Measurements from ENCODE around the gene ATP5F1E. TPM values are rescaled to one million over a fixed set of nuclear protein-coding genes. Genes with fewer than 3 reads are reported as not detected.
A peak's percentile ranks its signal among the peaks of the same experiment; 100 is the strongest.

Gene ATP5F1E
- total RNA-seq, 6 experiments from 2014 or later = 75.0 to 91.4 (median 84.4) TPM

DNA sequence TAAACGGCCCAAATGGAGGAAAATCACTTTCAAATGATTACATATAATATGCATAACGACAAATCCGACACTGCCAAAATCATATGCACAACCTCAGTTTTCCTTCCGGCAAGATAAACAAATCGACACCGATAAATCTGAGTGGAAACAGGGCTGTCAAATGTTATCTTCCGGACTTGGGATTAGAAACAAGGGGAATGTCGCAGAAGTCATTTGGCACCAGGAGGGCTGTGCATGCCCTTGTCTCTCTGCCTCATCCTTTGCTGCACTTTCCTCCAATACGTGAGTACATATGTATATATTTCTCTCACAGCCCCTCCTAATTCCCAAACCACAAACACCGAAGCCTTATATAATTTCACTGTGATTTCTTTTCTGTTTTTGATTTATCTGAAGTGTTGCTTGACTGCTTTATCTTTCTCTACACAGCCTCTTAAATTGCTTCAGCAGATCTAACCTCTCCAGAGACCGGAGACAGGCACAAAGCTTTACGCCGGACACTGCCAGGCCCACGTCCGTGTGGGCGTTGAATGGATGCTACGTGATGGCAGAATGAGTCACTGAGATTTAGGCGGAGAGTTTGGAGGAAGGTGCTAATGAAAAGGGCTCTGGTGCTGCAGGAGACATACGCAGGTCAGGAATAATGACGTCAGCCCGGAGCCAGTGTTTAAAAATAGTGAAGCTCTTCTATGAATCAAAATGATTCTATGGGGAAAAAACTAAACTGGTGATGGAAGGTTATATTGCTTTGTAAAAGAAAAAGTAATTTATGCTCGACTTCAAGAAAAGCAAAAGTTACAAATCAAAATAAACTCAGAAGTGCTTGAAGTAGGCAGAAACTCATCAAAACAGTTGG is 31.5 kb upstream of the ATP5F1E start:
- Mint-ChIP-seq H3K27me3 (ENCODE audit: insufficient read depth) (peaks cover 9% of the 10 kb centered on the region), H3K9me3 (no peaks in the 10 kb centered on the region), H3K36me3 (ENCODE audit: low read depth) (no peaks in the 10 kb centered on the region), H3K4me3 (peak overlapping the region; percentile 76), H3K27ac (peak overlapping the region; percentile 62), H3K4me1 (ENCODE audit: low read depth) (peaks cover 18% of the 10 kb centered on the region)
- TF ChIP-seq, protein P1, sequence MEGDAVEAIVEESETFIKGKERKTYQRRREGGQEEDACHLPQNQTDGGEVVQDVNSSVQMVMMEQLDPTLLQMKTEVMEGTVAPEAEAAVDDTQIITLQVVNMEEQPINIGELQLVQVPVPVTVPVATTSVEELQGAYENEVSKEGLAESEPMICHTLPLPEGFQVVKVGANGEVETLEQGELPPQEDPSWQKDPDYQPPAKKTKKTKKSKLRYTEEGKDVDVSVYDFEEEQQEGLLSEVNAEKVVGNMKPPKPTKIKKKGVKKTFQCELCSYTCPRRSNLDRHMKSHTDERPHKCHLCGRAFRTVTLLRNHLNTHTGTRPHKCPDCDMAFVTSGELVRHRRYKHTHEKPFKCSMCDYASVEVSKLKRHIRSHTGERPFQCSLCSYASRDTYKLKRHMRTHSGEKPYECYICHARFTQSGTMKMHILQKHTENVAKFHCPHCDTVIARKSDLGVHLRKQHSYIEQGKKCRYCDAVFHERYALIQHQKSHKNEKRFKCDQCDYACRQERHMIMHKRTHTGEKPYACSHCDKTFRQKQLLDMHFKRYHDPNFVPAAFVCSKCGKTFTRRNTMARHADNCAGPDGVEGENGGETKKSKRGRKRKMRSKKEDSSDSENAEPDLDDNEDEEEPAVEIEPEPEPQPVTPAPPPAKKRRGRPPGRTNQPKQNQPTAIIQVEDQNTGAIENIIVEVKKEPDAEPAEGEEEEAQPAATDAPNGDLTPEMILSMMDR (IDR thresholded peaks at IDR 0.05) = no peak
- peak; percentile 53 for DNase-seq

GRCh38 chr20:59062081-59062480 is 29.9 kb upstream of the ATP5F1E start:
- Mint-ChIP-seq H3K4me3 (no peak overlapping the region), H3K36me3 (ENCODE audit: low read depth) (no peaks in the 10 kb centered on the region), H3K9me3 (no peaks in the 10 kb centered on the region), H3K4me1 (ENCODE audit: low read depth) (peaks cover 18% of the 10 kb centered on the region), H3K27me3 (ENCODE audit: insufficient read depth) (peaks cover 9% of the 10 kb centered on the region), H3K27ac (no peak overlapping the region)
- no peak for DNase-seq
- TF ChIP-seq, protein P1 (IDR thresholded peaks at IDR 0.05) = no peak

GRCh38 chr20:59055302-59055701 is 23.2 kb upstream of the ATP5F1E start:
- DNase-seq = peak; percentile 29
- H3K27me3 Mint-ChIP-seq (ENCODE audit: insufficient read depth) = peaks cover 20% of the 10 kb centered on the region

GRCh38 chr20:59051666-59052185 is 19.6 kb upstream of the ATP5F1E start:
- peaks cover 29% of the 10 kb centered on the region for H3K27me3 Mint-ChIP-seq (ENCODE audit: insufficient read depth)
- no peak overlapping the region for H3K4me3 Mint-ChIP-seq
- no peaks in the 10 kb centered on the region for H3K9me3 Mint-ChIP-seq
- DNase-seq = no peak
- H3K36me3 Mint-ChIP-seq (ENCODE audit: low read depth) = no peaks in the 10 kb centered on the region
- TF ChIP-seq, protein P1 (IDR thresholded peaks at IDR 0.05) = no peak
- H3K4me1 Mint-ChIP-seq (ENCODE audit: low read depth) = peaks cover 13% of the 10 kb centered on the region
- no peak overlapping the region for H3K27ac Mint-ChIP-seq

More at GRCh38 chr20:59055302-59055701, 23.2 kb upstream of the ATP5F1E start:
- H3K9me3 Mint-ChIP-seq = no peaks in the 10 kb centered on the region
- H3K4me3 Mint-ChIP-seq = no peak overlapping the region
- no peaks in the 10 kb centered on the region for H3K4me1 Mint-ChIP-seq (ENCODE audit: low read depth)
- TF ChIP-seq, protein P1 (IDR thresholded peaks at IDR 0.05) = peak; percentile 74
- H3K36me3 Mint-ChIP-seq (ENCODE audit: low read depth) = no peaks in the 10 kb centered on the region
- H3K27ac Mint-ChIP-seq = no peak overlapping the region

- Mint-ChIP-seq H3K4me1 (ENCODE audit: low read depth) (peaks cover 13% of the 10 kb centered on the region), H3K4me3 (no peak overlapping the region), H3K36me3 (ENCODE audit: low read depth) (no peaks in the 10 kb centered on the region), H3K27ac (no peak overlapping the region), H3K9me3 (no peaks in the 10 kb centered on the region), H3K27me3 (ENCODE audit: insufficient read depth) (peaks cover 27% of the 10 kb centered on the region)
- no peak for DNase-seq
- TF ChIP-seq, protein P1 (IDR thresholded peaks at IDR 0.05) = no peak
Observed at GRCh38 chr20:59050437-59050836, 18.3 kb upstream of the ATP5F1E start.
